Spleen (tissue), 11 donors: ENCODE measurements around the gene CTSH. TPM values are rescaled to one million over a fixed set of nuclear protein-coding genes. Genes with fewer than 3 reads are reported as not detected.
"Not testable (repeated sequence)": the region's sequence is repeated elsewhere in the genome, so short reads cannot be mapped to it uniquely, and the experiment has no call there.

ENCODE experiments used
- DNase-seq: peaks from one replicate; pipeline ENCODE4 v3.0.0-alpha.2; 2020
- H3K27ac ChIP-seq, 8 donors: fragments of 200-600 bp; sonication (generic) in 7 of 8; 1 replicate in 4 of 8; 2 replicates in 4 of 8; pipeline versions ENCODE4 v1.5.0 to v1.8.0; 2016 to 2021; ENCODE audit warnings: inconsistent platforms in 4 of 8, mild to moderate bottlenecking in 4 of 8, moderate library complexity in 1 of 8
- H3K27me3 ChIP-seq, 7 donors: fragments of 200-600 bp; sonication (generic) in 6 of 7; replicated peaks in 1 of 7; 1 replicate in 4 of 7; 2 replicates in 3 of 7; pipeline versions ENCODE4 v1.5.0 to v1.8.0; 2016 to 2021; ENCODE audit warnings: inconsistent platforms in 3 of 7, mild to moderate bottlenecking in 1 of 7
- H3K36me3 ChIP-seq, 6 donors: fragments of 200-600 bp; sonication (generic) in 5 of 6; 1 replicate in 4 of 6; 2 replicates in 2 of 6; pipeline versions ENCODE4 v1.5.0 to v1.8.0; 2016 to 2021; ENCODE audit warnings: inconsistent platforms in 2 of 6
- H3K4me1 ChIP-seq, 6 donors: fragments of 200-600 bp; sonication (generic) in 5 of 6; 1 replicate in 3 of 6; 2 replicates in 3 of 6; pipeline versions ENCODE4 v1.5.0 to v1.8.0; 2016 to 2021; ENCODE audit warnings: inconsistent platforms in 3 of 6
- H3K4me3 ChIP-seq, 8 donors: fragments of 200-600 bp; sonication (generic) in 7 of 8; 1 replicate in 4 of 8; 2 replicates in 4 of 8; pipeline versions ENCODE4 v1.5.0 to v1.8.0; 2016 to 2021; ENCODE audit warnings: inconsistent platforms in 4 of 8, mild to moderate bottlenecking in 4 of 8, moderate library complexity in 2 of 8
- H3K9me3 ChIP-seq, 8 donors: fragments of 200-600 bp; sonication (generic) in 7 of 8; 1 replicate in 4 of 8; 2 replicates in 4 of 8; pipeline versions ENCODE4 v1.5.0 to v1.8.0; 2016 to 2021; ENCODE audit warnings: inconsistent platforms in 4 of 8
- POLR2A ChIP-seq, 3 donors: fragments of 450-650 bp; IDR thresholded peaks; one replicate each; pipeline ENCODE4 v1.5.1; 2017; ENCODE audit warnings: antibody characterized with exemption in 3 of 3, mild to moderate bottlenecking in 1 of 3
- POLR2AphosphoS5 ChIP-seq, 3 donors: sonication (generic); formaldehyde crosslinking; IDR thresholded peaks; one replicate each; pipeline ENCODE4 v1.5.1; 2017; ENCODE audit warnings: antibody characterized with exemption in 3 of 3
- WGBS, 5 donors: extraction: QIAGEN DNeasy Blood & Tissue Kit in 3 of 5; methylation state at CpG; one replicate each; pipeline versions ENCODE4 v1.1.5 to v1.1.7; 2013 to 2018; 5-methylcytosine and 5-hydroxymethylcytosine counted together
- intact Hi-C: fragments of 100-400 bp; cut with DNase I; formaldehyde crosslinking; loops from one replicate; pipeline ENCODE4 v1.15.0; 2023; ENCODE audit warnings: low total_unique reads
- polyA plus RNA-seq, 3 donors: library from polyadenylated mRNA; stranded (reverse); fragments of 200-250 nt; gene quantifications; one replicate each; pipeline ENCODE4 v1.2.1, GENCODE V29; 2013
- small RNA-seq, 4 donors: library from RNA; depleted of rRNA; stranded (forward); fragments of <200 nt; gene quantifications; one replicate each; pipeline ENCODE3, GENCODE V24; 2016
- total RNA-seq, 7 donors: library from RNA; depleted of rRNA in 3 of 7; stranded (reverse); fragments of >200 nt in 3 of 7; fragmentation: NEBNext Ultra II Directional in 4 of 7; extraction: Animal tissue kit (Norgen Biotek cat#: 25700) in 4 of 7; gene quantifications; one replicate each; pipeline versions ENCODE4 v1.1.0 to v1.2.1, GENCODE V29; 2016 to 2021
- TF ChIP-seq, protein P1 (sequence below), 11 experiments: fragments of 200-600 bp in 7 of 11; fragments of 450-650 bp in 4 of 11; sonication (generic) in 4 of 11; IDR thresholded peaks in 8 of 11; conservative IDR thresholded peaks in 3 of 11; 1 replicate in 7 of 11; 2 replicates in 4 of 11; pipeline versions ENCODE4 v1.4.0 to v1.8.0; 2016 to 2021; ENCODE audit warnings: antibody characterized with exemption in 11 of 11, inconsistent platforms in 4 of 11, mild to moderate bottlenecking in 1 of 11
- donor health status: healthy with polysubstance abuse.
- donor health status: DM: no; HTN: no; CAD: no; lungs with moderate emphysema.
- donor health status: DM: no; HTN: no; CAD: no.
- donor health status: Bipolar disorder and iron deficiency.
- donor health status: healthy.
- donor health status: DM: no; HTN: no; CAD: no.
- donor health status: DM: yes; HTN: yes; CAD: no.

The CTSH gene
- total and polyA plus RNA-seq, 10 donors, result 112 to 381 (median 256) TPM

DNA sequence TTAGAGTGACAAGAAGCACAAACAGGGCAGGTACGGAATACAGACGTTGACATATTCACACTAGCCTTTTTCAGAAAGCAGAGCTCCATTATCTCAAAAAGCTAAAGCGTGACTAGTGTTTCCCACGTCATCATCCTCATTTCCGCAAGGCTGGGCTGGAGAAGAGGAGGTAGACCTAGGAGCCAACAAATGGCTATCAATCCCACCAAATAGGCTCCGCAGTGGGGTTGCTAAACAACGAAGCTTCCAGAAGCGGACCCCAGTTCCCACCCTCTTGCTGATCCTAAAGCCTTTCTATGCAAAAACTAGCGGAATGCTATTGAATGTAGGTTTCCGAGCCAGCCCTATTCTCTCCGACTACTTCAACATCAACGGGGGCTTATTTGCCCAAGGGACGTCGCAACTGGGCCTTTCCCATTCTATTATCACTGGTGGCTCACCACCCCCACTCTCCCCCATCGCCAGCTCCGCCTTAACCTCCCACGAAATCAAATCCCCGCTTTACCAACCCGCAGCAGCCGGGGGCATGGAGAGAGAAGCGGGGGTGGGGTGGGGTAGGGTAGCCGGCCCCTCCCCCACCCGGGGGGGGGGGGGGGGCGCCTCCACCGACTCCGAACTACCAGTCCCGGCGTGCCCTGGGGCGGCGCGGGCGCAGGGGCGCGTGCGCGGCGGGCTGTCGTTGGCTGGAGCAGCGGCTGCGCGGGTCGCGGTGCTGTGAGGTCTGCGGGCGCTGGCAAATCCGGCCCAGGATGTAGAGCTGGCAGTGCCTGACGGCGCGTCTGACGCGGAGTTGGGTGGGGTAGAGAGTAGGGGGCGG is 72.5 kb downstream of the CTSH start, which contains the start of gene MORF4L1:
TSS of gene MORF4L1 (plus strand) at position 736 of the 817 bp plus-strand sequence. CDS start 128 bp downstream, outside the sequence.
- H3K27ac ChIP-seq, result peak within 1 kb of the TSS; percentile 98 to 100 (median 100)
- DNase-seq, result peak; percentile 99
- 9 to 11% (median 9%) methylated on average over 44 to 52 of the region's 52 CpGs for WGBS, 5 donors
- no peaks in the 10 kb centered on the region for H3K27me3 ChIP-seq
- H3K9me3 ChIP-seq, result no peaks in the 10 kb centered on the region
- H3K4me3 ChIP-seq, result peak within 1 kb of the TSS; percentile 67 to 89 (median 80)
- peaks cover 18 to 49% (median 34%) of the 10 kb centered on the region in 6 donors for H3K4me1 ChIP-seq
- TF ChIP-seq POLR2AphosphoS5 (IDR thresholded peaks at IDR 0.05) (peak; percentile 93 to 96 (median 94)), POLR2A (IDR thresholded peaks at IDR 0.05) (peak in 1 of 3 donors; percentile 68)
- TF ChIP-seq, protein P1, sequence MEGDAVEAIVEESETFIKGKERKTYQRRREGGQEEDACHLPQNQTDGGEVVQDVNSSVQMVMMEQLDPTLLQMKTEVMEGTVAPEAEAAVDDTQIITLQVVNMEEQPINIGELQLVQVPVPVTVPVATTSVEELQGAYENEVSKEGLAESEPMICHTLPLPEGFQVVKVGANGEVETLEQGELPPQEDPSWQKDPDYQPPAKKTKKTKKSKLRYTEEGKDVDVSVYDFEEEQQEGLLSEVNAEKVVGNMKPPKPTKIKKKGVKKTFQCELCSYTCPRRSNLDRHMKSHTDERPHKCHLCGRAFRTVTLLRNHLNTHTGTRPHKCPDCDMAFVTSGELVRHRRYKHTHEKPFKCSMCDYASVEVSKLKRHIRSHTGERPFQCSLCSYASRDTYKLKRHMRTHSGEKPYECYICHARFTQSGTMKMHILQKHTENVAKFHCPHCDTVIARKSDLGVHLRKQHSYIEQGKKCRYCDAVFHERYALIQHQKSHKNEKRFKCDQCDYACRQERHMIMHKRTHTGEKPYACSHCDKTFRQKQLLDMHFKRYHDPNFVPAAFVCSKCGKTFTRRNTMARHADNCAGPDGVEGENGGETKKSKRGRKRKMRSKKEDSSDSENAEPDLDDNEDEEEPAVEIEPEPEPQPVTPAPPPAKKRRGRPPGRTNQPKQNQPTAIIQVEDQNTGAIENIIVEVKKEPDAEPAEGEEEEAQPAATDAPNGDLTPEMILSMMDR (IDR thresholded peaks at IDR 0.05 in 8 of 11, conservative IDR thresholded peaks at IDR 0.05 in 3 of 11), result no peak
- intact Hi-C loops, result no loop called here
- H3K36me3 ChIP-seq, result no peaks in the 10 kb centered on the region

DNA sequence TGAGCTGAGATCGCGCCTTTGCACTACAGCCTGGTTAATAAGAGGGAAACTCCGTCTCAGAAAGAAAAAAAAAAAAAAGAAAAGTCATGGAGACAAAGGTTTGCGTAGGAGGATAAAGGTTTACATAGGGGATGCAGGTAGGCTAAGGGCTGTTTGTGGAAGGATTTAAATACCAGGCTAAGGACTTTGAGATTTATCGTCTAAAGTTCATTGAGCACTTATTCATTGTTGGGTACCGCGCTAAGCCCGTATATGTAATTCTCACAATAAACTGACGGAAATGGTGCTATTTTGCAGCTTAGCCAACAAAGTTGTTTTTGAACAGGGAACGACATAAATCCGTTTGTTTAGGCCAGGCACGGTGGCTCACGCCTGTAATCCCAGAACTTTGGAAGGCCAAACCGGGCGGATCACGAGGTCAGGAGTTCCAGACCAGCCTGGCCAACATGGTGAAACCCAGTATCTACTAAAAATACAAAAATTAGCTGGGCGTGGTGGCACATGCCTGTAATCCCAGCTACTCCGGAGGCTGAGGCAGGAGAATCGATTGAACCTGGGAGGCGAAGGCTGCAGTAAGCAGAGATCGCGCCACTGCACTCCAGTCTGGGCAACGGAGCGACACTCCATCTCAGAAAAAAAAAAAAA is 73.2 kb downstream of the CTSH start:
- H3K9me3 ChIP-seq, H3K36me3 ChIP-seq, DNase-seq, H3K27me3 ChIP-seq, intact Hi-C loops: not testable (repeated sequence)
- WGBS, 5 donors, result 89 to 94% (median 91%) methylated on average over 24 of the region's 24 CpGs
- Histone ChIP-seq H3K4me3 (peak overlapping the region in 2 of 8 donors; percentile 83 to 88), H3K4me1 (peaks cover 15 to 41% (median 26%) of the 10 kb centered on the region in 6 donors), H3K27ac (peak overlapping the region in 6 of 8 donors; percentile 98 to 100 (median 100))

Small RNA genes within 50 kb of the gene (small RNA-seq; reads per million reads assigned to genes)
- 0 reads per million in 4 donors for gene RNU6-415P

Other genes starting within 250 kb of the CTSH start
- 10 to 100 TPM in 1 of 7 donors, 1 to 10 TPM in 6; 3.4 to 15.0 (median 8.3) TPM for gene ADAMTS7, start 133.6 kb downstream of the CTSH start, total RNA-seq
- 1 to 10 TPM in 2 of 3 donors, under 1 TPM in 1; 0.47 to 8.4 (median 2.2) TPM for gene ADAMTS7, start 133.6 kb downstream of the CTSH start, polyA plus RNA-seq
- gene MORF4L1, start 72.2 kb downstream of the CTSH start, total RNA-seq, result 100 to 1,000 TPM; 191 to 271 (median 234) TPM
- 100 to 1,000 TPM; 105 to 194 (median 154) TPM for gene MORF4L1, start 72.2 kb downstream of the CTSH start, polyA plus RNA-seq
- 1 to 10 TPM; 1.3 to 3.4 (median 2.0) TPM for gene RASGRF1, start 145.7 kb upstream of the CTSH start, total RNA-seq
- gene RASGRF1, start 145.7 kb upstream of the CTSH start, polyA plus RNA-seq, result 1 to 10 TPM in 1 of 3 donors, under 1 TPM in 2; 0.50 to 1.4 (median 0.57) TPM